Measurements from ENCODE around the gene JAKMIP2. TPM values are rescaled to one million over a fixed set of nuclear protein-coding genes. Genes with fewer than 3 reads are reported as not detected.

The JAKMIP2 gene
- polyA plus RNA-seq, 1 experiment, result 0.02 TPM

DNA sequence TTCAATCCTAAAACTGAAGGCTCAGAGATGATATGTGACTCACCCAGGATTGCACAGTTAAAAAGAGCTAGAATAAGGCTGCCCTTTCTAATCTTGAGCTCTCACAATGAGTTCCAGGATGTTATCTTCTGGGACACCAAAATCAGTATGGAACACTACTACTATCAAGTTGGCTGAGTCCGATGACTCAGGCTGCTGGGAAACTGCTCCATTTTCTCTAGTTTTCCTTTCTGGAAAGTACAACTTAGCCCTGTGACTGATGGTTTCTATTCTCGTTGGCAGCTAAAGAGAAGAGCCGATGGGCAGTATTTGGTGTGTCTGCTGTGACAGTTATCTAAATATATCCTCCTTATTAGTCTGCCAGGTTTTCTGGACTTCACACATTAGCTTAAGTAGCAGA is 234.8 kb downstream of the JAKMIP2 start:
- TF ChIP-seq, protein P1, sequence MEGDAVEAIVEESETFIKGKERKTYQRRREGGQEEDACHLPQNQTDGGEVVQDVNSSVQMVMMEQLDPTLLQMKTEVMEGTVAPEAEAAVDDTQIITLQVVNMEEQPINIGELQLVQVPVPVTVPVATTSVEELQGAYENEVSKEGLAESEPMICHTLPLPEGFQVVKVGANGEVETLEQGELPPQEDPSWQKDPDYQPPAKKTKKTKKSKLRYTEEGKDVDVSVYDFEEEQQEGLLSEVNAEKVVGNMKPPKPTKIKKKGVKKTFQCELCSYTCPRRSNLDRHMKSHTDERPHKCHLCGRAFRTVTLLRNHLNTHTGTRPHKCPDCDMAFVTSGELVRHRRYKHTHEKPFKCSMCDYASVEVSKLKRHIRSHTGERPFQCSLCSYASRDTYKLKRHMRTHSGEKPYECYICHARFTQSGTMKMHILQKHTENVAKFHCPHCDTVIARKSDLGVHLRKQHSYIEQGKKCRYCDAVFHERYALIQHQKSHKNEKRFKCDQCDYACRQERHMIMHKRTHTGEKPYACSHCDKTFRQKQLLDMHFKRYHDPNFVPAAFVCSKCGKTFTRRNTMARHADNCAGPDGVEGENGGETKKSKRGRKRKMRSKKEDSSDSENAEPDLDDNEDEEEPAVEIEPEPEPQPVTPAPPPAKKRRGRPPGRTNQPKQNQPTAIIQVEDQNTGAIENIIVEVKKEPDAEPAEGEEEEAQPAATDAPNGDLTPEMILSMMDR (IDR thresholded peaks at IDR 0.05; ENCODE audit: low read depth, low read length), result no peak
- H3K27ac ChIP-seq (ENCODE audit: low read depth, low read length), result no peak overlapping the region
- no peak overlapping the region for H3K4me3 ChIP-seq (ENCODE audit: low read depth, low read length)
- H3K27me3 ChIP-seq (ENCODE audit: control insufficient read depth, insufficient read depth, low read length), result no peaks in the 10 kb centered on the region
- ChIA-PET CTCF (interaction anchor here (0.6 to 4.3 kb wide), 3 partner anchors 11 to 156 kb away, joined by 4 to 18 read pairs (median 4); no protein-coding TSS in a partner anchor), POLR2A (no interaction called here)
- H3K9me3 ChIP-seq (ENCODE audit: control insufficient read depth, insufficient read depth, low read length), result no peaks in the 10 kb centered on the region
- DNase-seq (ENCODE audit: low read depth, low spot score), result no peak

DNA sequence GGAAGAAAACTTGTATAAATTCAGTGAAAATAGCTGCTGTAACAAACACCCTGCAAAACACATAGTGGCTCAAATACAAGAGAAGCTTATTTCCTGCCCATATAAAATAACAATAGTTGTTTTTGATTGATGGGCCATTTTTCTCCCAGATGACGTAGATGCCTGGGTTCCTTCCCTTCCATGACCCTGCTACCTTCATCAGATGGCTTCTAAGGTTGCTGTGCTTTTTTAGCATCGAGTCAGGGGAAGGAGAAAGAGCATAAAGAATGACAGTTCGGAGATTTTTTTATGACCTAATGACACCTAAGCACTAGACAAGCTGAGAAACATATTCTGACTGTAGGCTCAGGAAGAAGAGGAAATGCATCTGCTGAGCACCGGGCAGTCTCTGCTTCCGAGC is 238.0 kb downstream of the JAKMIP2 start:
- Histone ChIP-seq H3K27ac (ENCODE audit: low read depth, low read length) (no peak overlapping the region), H3K9me3 (ENCODE audit: control insufficient read depth, insufficient read depth, low read length) (no peaks in the 10 kb centered on the region), H3K27me3 (ENCODE audit: control insufficient read depth, insufficient read depth, low read length) (no peaks in the 10 kb centered on the region), H3K4me3 (ENCODE audit: low read depth, low read length) (no peak overlapping the region)
- TF ChIP-seq, protein P1 (IDR thresholded peaks at IDR 0.05; ENCODE audit: low read depth, low read length), result no peak
- CTCF ChIA-PET, result interaction anchor here (1.1 kb wide), 1 partner anchor 90 kb away, joined by 4 read pairs; no protein-coding TSS in a partner anchor
- POLR2A ChIA-PET, result no interaction called here
- DNase-seq (ENCODE audit: low read depth, low spot score), result no peak

DNA sequence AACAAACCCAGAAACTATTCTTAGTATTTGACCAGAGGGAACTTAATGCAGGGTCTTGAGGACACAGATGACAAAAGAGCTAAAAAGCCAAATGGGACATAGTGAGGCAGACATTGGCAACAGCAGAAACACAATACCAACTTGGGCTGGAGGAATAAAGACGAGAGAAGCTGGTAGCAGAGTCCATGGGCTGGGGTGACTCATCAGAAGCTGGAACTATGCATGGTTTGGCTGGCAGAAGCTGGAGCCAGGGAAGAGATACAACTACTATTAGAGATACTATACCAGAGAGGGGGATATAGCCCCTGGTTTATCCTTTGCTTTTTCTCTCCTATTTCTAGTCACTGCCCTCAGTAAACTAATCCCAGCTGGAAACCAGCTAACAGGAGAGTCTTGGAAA is 243.5 kb downstream of the JAKMIP2 start:
- ChIA-PET POLR2A (interaction anchor here (1.2 to 1.5 kb wide), 2 partner anchors 15 to 30 kb away, joined by 4 to 10 read pairs; no protein-coding TSS in a partner anchor), CTCF (interaction anchor here (1.2 to 3.8 kb wide), 4 partner anchors 20 to 85 kb away, joined by 3 to 19 read pairs (median 5); no protein-coding TSS in a partner anchor)
- no peaks in the 10 kb centered on the region for H3K27me3 ChIP-seq (ENCODE audit: control insufficient read depth, insufficient read depth, low read length)
- H3K9me3 ChIP-seq (ENCODE audit: control insufficient read depth, insufficient read depth, low read length), result no peaks in the 10 kb centered on the region
- no peak overlapping the region for H3K4me3 ChIP-seq (ENCODE audit: low read depth, low read length)
- no peak for DNase-seq (ENCODE audit: low read depth, low spot score)
- TF ChIP-seq, protein P1 (IDR thresholded peaks at IDR 0.05; ENCODE audit: low read depth, low read length), result no peak
- no peak overlapping the region for H3K27ac ChIP-seq (ENCODE audit: low read depth, low read length)

DNA sequence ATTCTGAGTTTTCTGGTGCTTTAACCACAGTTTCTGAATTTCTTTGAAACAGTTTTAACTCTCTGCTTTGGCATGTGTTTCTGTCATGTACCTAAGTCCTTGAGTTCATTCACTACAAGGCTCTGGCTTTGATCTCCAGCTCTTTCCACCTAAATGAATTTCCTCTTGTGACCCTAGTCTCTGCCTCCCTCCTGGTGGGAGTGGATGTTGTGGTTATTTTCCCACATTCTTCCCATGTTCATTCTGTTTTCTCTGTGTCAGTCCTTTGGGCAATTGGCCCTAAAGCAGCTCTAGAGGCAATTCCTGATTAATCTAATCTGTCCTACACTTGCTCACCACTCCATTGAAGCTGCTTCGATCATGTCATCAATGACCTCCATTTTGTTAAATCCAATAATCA is 244.3 kb downstream of the JAKMIP2 start:
- TF ChIP-seq, protein P1 (IDR thresholded peaks at IDR 0.05; ENCODE audit: low read depth, low read length), result no peak
- H3K27ac ChIP-seq (ENCODE audit: low read depth, low read length), result no peak overlapping the region
- ChIA-PET CTCF (interaction anchor here (0.8 to 3.8 kb wide), 3 partner anchors 21 to 84 kb away, joined by 3 to 19 read pairs (median 5); no protein-coding TSS in a partner anchor), POLR2A (interaction anchor here (1.5 kb wide), 1 partner anchor 29 kb away, joined by 10 read pairs; no protein-coding TSS in a partner anchor)
- no peak overlapping the region for H3K4me3 ChIP-seq (ENCODE audit: low read depth, low read length)
- no peaks in the 10 kb centered on the region for H3K9me3 ChIP-seq (ENCODE audit: control insufficient read depth, insufficient read depth, low read length)
- DNase-seq (ENCODE audit: low read depth, low spot score), result no peak
- H3K27me3 ChIP-seq (ENCODE audit: control insufficient read depth, insufficient read depth, low read length), result no peaks in the 10 kb centered on the region

Other genes starting within 250 kb of the JAKMIP2 start
- not detected in 2 replicates for gene SPINK1, start 48.9 kb upstream of the JAKMIP2 start, polyA plus RNA-seq (2011; rRNA removed)
- not detected in 2 replicates for gene SCGB3A2, start 96.0 kb upstream of the JAKMIP2 start, polyA plus RNA-seq (2011; rRNA removed)
- not detected in 2 replicates for gene C5orf46, start 123.8 kb upstream of the JAKMIP2 start, polyA plus RNA-seq (2011; rRNA removed)